CD4-positive, alpha-beta T cell (primary cell): ENCODE data around the gene COQ7. TPM values are rescaled to one million over a fixed set of nuclear protein-coding genes. Genes with fewer than 3 reads are reported as not detected.

Source experiments
- ATAC-seq: fragments of 200-7000 bp; cut with Tn5 transposase; one replicate; pipeline ENCODE4 v1.10.0; 2022; ENCODE audit warnings: mild to moderate bottlenecking; ENCODE audit not compliant: poor library complexity
- CTCF ChIA-PET: fragments of 350-600 bp; sonication (Branson Sonifier 250); formaldehyde crosslinking; loops from one replicate; lab custom pipeline; 2021; ENCODE audit warnings: antibody characterized with exemption, inconsistent platforms; lab: Charles Lee
- POLR2A ChIA-PET: fragments of 350-600 bp; sonication (Branson Sonifier 250); formaldehyde crosslinking; loops from one replicate; lab custom pipeline; 2021; ENCODE audit warnings: antibody characterized with exemption, inconsistent platforms; lab: Charles Lee
- DNase-seq, 14 experiments: peaks; one replicate each; pipeline ENCODE4 v3.0.0-alpha.2; 2013 to 2020; ENCODE audit warnings: mixed read lengths in 2 of 14
- H3K27ac ChIP-seq, 2 donors: one replicate each; pipeline versions ENCODE4 v1.5.1 to v1.7.0; 2013; ENCODE audit warnings: low read length in 2 of 2, low read depth in 1 of 2, mild to moderate bottlenecking in 1 of 2
- H3K27me3 ChIP-seq, 2 experiments: 1 replicate in 1 of 2; 2 replicates in 1 of 2; pipeline versions ENCODE4 v1.6.1 to v1.7.0; 2013; ENCODE audit warnings: low read length in 2 of 2, control low read depth in 1 of 2, mild to moderate bottlenecking in 1 of 2, moderate library complexity in 1 of 2; ENCODE audit not compliant: insufficient read depth in 2 of 2, control insufficient read depth in 1 of 2
- H3K36me3 ChIP-seq: one replicate; pipeline ENCODE4 v1.6.1; 2013; ENCODE audit warnings: low read length, control low read depth; ENCODE audit not compliant: insufficient read depth
- H3K4me1 ChIP-seq: one replicate; pipeline ENCODE4 v1.6.1; 2013; ENCODE audit warnings: low read length, control low read depth; ENCODE audit not compliant: insufficient read depth
- H3K4me3 ChIP-seq: one replicate; pipeline ENCODE4 v1.5.1; 2013; ENCODE audit warnings: mild to moderate bottlenecking, low read length, moderate library complexity
- H3K9me3 ChIP-seq, 2 experiments: 1 replicate in 1 of 2; 2 replicates in 1 of 2; pipeline versions ENCODE4 v1.6.1 to v1.7.0; 2013; ENCODE audit warnings: low read length in 2 of 2, mild to moderate bottlenecking in 2 of 2, control low read depth in 1 of 2, moderate library complexity in 1 of 2; ENCODE audit not compliant: control insufficient read depth in 1 of 2, insufficient read depth in 1 of 2
- H3K27ac Mint-ChIP-seq: one replicate; pipeline ENCODE4 v1.8.0; 2020; ENCODE audit warnings: mixed read lengths
- H3K27me3 Mint-ChIP-seq: one replicate; pipeline ENCODE4 v1.8.0; 2021; ENCODE audit warnings: mixed read lengths
- H3K36me3 Mint-ChIP-seq: one replicate; pipeline ENCODE4 v1.8.0; 2021; ENCODE audit warnings: low read depth, mixed read lengths
- H3K4me1 Mint-ChIP-seq: one replicate; pipeline ENCODE4 v1.8.0; 2021; ENCODE audit warnings: low read depth, mixed read lengths
- H3K4me3 Mint-ChIP-seq: one replicate; pipeline ENCODE4 v1.8.0; 2020; ENCODE audit warnings: mild to moderate bottlenecking, mixed read lengths
- H3K9me3 Mint-ChIP-seq: one replicate; pipeline ENCODE4 v1.8.0; 2020; ENCODE audit warnings: mixed read lengths
- CTCF ChIP-seq: fragments of 200-600 bp; IDR thresholded peaks from one replicate; pipeline ENCODE4 v1.8.0; 2022; ENCODE audit warnings: antibody characterized with exemption, mild to moderate bottlenecking
- intact Hi-C, 2 experiments: fragments of 100-400 bp; cut with DNase I in 1 of 2; cut with micrococcal nuclease in 1 of 2; formaldehyde crosslinking; loops; one replicate each; pipeline versions ENCODE4 v1.15.1 to v1.9.0; 2023 to 2025; cut with DNase I, micrococcal nuclease
- total RNA-seq, 174 experiments: library from RNA in 2 of 174; stranded (reverse) in 2 of 174; gene quantifications; one replicate each; pipeline ENCODE4 v1.2.3 and lab custom pipeline; 2021 to 2026

COQ7 gene
- total RNA-seq, 2 experiments from 2014 or later, result 7.9 to 9.1 TPM

- Histone ChIP-seq H3K4me3 (no peak overlapping the region), H3K9me3 (no peaks in the 10 kb centered on the region), H3K27ac (no peak overlapping the region), H3K36me3 (peaks cover 21% of the 10 kb centered on the region), H3K27me3 (no peaks in the 10 kb centered on the region), H3K4me1 (peaks cover 3% of the 10 kb centered on the region)
- no peaks in the 10 kb centered on the region for H3K9me3 Mint-ChIP-seq
- H3K36me3 Mint-ChIP-seq, result peaks cover 53% of the 10 kb centered on the region
- no peak for TF ChIP-seq CTCF
- H3K4me1 Mint-ChIP-seq, result peaks cover 5% of the 10 kb centered on the region
- H3K27ac Mint-ChIP-seq, result no peak overlapping the region
- POLR2A ChIA-PET, result no interaction called here
- ATAC-seq, result no peak
- CTCF ChIA-PET, result interaction anchor here (0.9 to 1.2 kb wide), 2 partner anchors 13 to 484 kb away, joined by 3 to 4 read pairs; no protein-coding TSS in a partner anchor
- H3K27me3 Mint-ChIP-seq, result no peaks in the 10 kb centered on the region
- no peak overlapping the region for H3K4me3 Mint-ChIP-seq
- DNase-seq, result no peak
- intact Hi-C loops, result loop anchor here in 1 of 2 experiments (10.0 kb wide), 1 partner anchor 109 kb away; no protein-coding TSS in a partner anchor
Measured at GRCh38 chr16:19073344-19073743, 5.9 kb downstream of the COQ7 start.

- Histone ChIP-seq H3K4me3 (no peak overlapping the region), H3K9me3 (no peaks in the 10 kb centered on the region)
Measured at GRCh38 chr16:19073863-19074262, 6.4 kb downstream of the COQ7 start.

GRCh38 chr16:19075511-19075910 is 8.1 kb downstream of the COQ7 start:
- no peak for DNase-seq
- Mint-ChIP-seq H3K9me3 (no peaks in the 10 kb centered on the region), H3K36me3 (peaks cover 69% of the 10 kb centered on the region), H3K27me3 (no peaks in the 10 kb centered on the region), H3K27ac (no peak overlapping the region), H3K4me1 (no peaks in the 10 kb centered on the region), H3K4me3 (no peak overlapping the region)
- Histone ChIP-seq H3K9me3 (no peaks in the 10 kb centered on the region), H3K4me3 (no peak overlapping the region), H3K4me1 (no peaks in the 10 kb centered on the region), H3K27me3 (no peaks in the 10 kb centered on the region), H3K27ac (no peak overlapping the region), H3K36me3 (peaks cover 29% of the 10 kb centered on the region)
- TF ChIP-seq CTCF, result no peak
- intact Hi-C loops, result loop anchor here in 1 of 2 experiments (10.0 kb wide), 1 partner anchor 111 kb away; no protein-coding TSS in a partner anchor
- ChIA-PET POLR2A (no interaction called here), CTCF (interaction anchor here (0.7 kb wide), 1 partner anchor 24 kb away, joined by 3 read pairs; no protein-coding TSS in a partner anchor)
- ATAC-seq, result no peak

More at GRCh38 chr16:19073863-19074262, 6.4 kb downstream of the COQ7 start:
- no peak overlapping the region for H3K27ac ChIP-seq
- ChIA-PET CTCF (interaction anchor here (1.2 kb wide), 1 partner anchor 484 kb away, joined by 3 read pairs; no protein-coding TSS in a partner anchor), POLR2A (no interaction called here)
- Mint-ChIP-seq H3K9me3 (no peaks in the 10 kb centered on the region), H3K4me3 (no peak overlapping the region), H3K27me3 (no peaks in the 10 kb centered on the region), H3K4me1 (peaks cover 2% of the 10 kb centered on the region), H3K27ac (no peak overlapping the region), H3K36me3 (peaks cover 57% of the 10 kb centered on the region)
- no peak for ATAC-seq
- no peak for TF ChIP-seq CTCF
- no peaks in the 10 kb centered on the region for H3K4me1 ChIP-seq
- intact Hi-C loops, result loop anchor here in 1 of 2 experiments (10.0 kb wide), 1 partner anchor 109 kb away; no protein-coding TSS in a partner anchor
- H3K36me3 ChIP-seq, result peaks cover 26% of the 10 kb centered on the region
- no peaks in the 10 kb centered on the region for H3K27me3 ChIP-seq
- no peak for DNase-seq
